Lung (tissue), 12 donors: ENCODE data around the gene CSRP3. TPM values are rescaled to one million over a fixed set of nuclear protein-coding genes. Genes with fewer than 3 reads are reported as not detected.

Experiments
- ATAC-seq: fragments of 200-7000 bp; cut with Tn5 transposase; one replicate; pipeline ENCODE4 v1.9.1; 2020; ENCODE audit warnings: moderate number of reproducible peaks; ENCODE audit not compliant: insufficient read depth, low FRiP score
- DNase-seq, 3 donors: peaks; one replicate each; pipeline ENCODE4 v3.0.0-alpha.2; 2013 to 2017
- H3K27ac ChIP-seq, 2 donors: one replicate each; pipeline ENCODE4 v1.5.1; 2013; ENCODE audit warnings: mild to moderate bottlenecking in 2 of 2, moderate library complexity in 2 of 2, control low read depth in 1 of 2, inconsistent platforms in 1 of 2, low read depth in 1 of 2, low read length in 1 of 2
- H3K27me3 ChIP-seq, 3 donors: one replicate each; pipeline ENCODE4 v1.5.1; 2013; ENCODE audit warnings: low read length in 2 of 3; ENCODE audit not compliant: control insufficient read depth in 3 of 3, insufficient read depth in 3 of 3
- H3K36me3 ChIP-seq, 4 donors: one replicate each; pipeline ENCODE4 v1.5.1; 2013; ENCODE audit warnings: low read length in 4 of 4, mild to moderate bottlenecking in 1 of 4, moderate library complexity in 1 of 4; ENCODE audit not compliant: control insufficient read depth in 4 of 4, insufficient read depth in 4 of 4
- H3K4me1 ChIP-seq, 5 donors: one replicate each; pipeline ENCODE4 v1.5.1; 2013; ENCODE audit warnings: low read length in 5 of 5, mild to moderate bottlenecking in 2 of 5, moderate library complexity in 1 of 5; ENCODE audit not compliant: control insufficient read depth in 5 of 5, insufficient read depth in 5 of 5
- H3K4me3 ChIP-seq: one replicate; pipeline ENCODE4 v1.5.1; 2013; ENCODE audit warnings: mild to moderate bottlenecking, control low read depth, moderate library complexity
- H3K9ac ChIP-seq, 2 donors: one replicate each; pipeline ENCODE4 v1.5.1; 2013; ENCODE audit warnings: low read length in 2 of 2, control low read depth in 1 of 2; ENCODE audit not compliant: insufficient read depth in 1 of 2
- H3K9me3 ChIP-seq, 4 donors: one replicate each; pipeline ENCODE4 v1.5.1; 2013; ENCODE audit warnings: low read length in 3 of 4, mild to moderate bottlenecking in 1 of 4, moderate library complexity in 1 of 4; ENCODE audit not compliant: control insufficient read depth in 4 of 4, insufficient read depth in 3 of 4
- CTCF ChIP-seq: IDR thresholded peaks from 2 replicates; pipeline ENCODE4 v1.5.1; 2012; ENCODE audit warnings: mild to moderate bottlenecking; ENCODE audit errors: control extremely low read depth, extremely low read depth
- WGBS, 2 donors: extraction: QIAGEN DNeasy Blood & Tissue Kit; methylation state at CpG; one replicate each; pipeline ENCODE4 v1.1.7; 2013; 5-methylcytosine and 5-hydroxymethylcytosine counted together
- polyA plus RNA-seq, 2 donors: library from polyadenylated mRNA; stranded (reverse); fragments of 200-250 nt; gene quantifications; one replicate each; pipeline ENCODE4 v1.2.1, GENCODE V29; 2013
- total RNA-seq, 2 donors: library from RNA; depleted of rRNA in 1 of 2; stranded (reverse); fragments of >200 nt in 1 of 2; gene quantifications; one replicate each; pipeline ENCODE4 v1.2.1, GENCODE V29; 2014 to 2021
- donor health status: control.
- donor health status: control.
- donor health status: Bipolar disorder and iron deficiency.
- donor health status: healthy.
- donor health status: DM: yes; HTN: yes; CAD: no.

CSRP3 gene
- total and polyA plus RNA-seq, 4 donors: 0.07 to 3.5 TPM; not detected in 2

- Histone ChIP-seq H3K27me3 (peaks cover under 1 to 4% (median 3%) of the 10 kb centered on the region in 3 donors), H3K9ac (no peak overlapping the region), H3K4me1 (peaks cover 0 to 11% (median 2%) of the 10 kb centered on the region in 5 donors), H3K36me3 (peaks cover 0 to 14% (median 2%) of the 10 kb centered on the region in 4 donors), H3K9me3 (no peaks in the 10 kb centered on the region), H3K27ac (no peak overlapping the region), H3K4me3 (no peak overlapping the region)
- no peak for TF ChIP-seq CTCF
- WGBS, 2 donors: 87 to 94% methylated on average over 8 of the region's 8 CpGs
- DNase-seq (no peak), ATAC-seq (no peak)
Observed at GRCh38 chr11:19237381-19237780, 35.6 kb upstream of the CSRP3 start.

GRCh38 chr11:19234231-19234817, 32.5 kb upstream of the CSRP3 start:
- WGBS, 2 donors: 96 to 99% methylated on average over 5 of the region's 5 CpGs
- H3K9ac ChIP-seq: no peak overlapping the region
- H3K4me1 ChIP-seq: peaks cover 0 to 4% (median 0%) of the 10 kb centered on the region in 5 donors
- no peak for DNase-seq
- TF ChIP-seq CTCF: no peak
- no peak for ATAC-seq
- H3K27ac ChIP-seq: peak overlapping the region in 1 of 2 donors; percentile 33
- peaks cover 0 to 19% (median 2%) of the 10 kb centered on the region in 4 donors for H3K36me3 ChIP-seq
- H3K9me3 ChIP-seq: no peaks in the 10 kb centered on the region
- H3K27me3 ChIP-seq: no peaks in the 10 kb centered on the region
- H3K4me3 ChIP-seq: no peak overlapping the region

GRCh38 chr11:19232910-19233503, 31.2 kb upstream of the CSRP3 start:
- Histone ChIP-seq H3K9me3 (no peaks in the 10 kb centered on the region), H3K4me1 (peaks cover 0 to 2% (median 0%) of the 10 kb centered on the region in 5 donors), H3K27ac (peak overlapping the region in 1 of 2 donors; percentile 28), H3K27me3 (no peaks in the 10 kb centered on the region), H3K36me3 (peaks cover 0 to 19% (median 4%) of the 10 kb centered on the region in 4 donors), H3K9ac (no peak overlapping the region), H3K4me3 (no peak overlapping the region)
- ATAC-seq (peak; percentile 65), DNase-seq (no peak)
- TF ChIP-seq CTCF: no peak
- WGBS, 2 donors: 72 to 79% methylated on average over 6 of the region's 6 CpGs
